H1 (cell line): ENCODE results near the gene RABEP1. TPM values are rescaled to one million over a fixed set of nuclear protein-coding genes. Genes with fewer than 3 reads are reported as not detected.

Source experiments
- USF2 ChIP-seq: IDR thresholded peaks from 2 replicates; pipeline ENCODE4 v1.6.1; 2011; ENCODE audit warnings: low read length, improper control_type of control experiment
- polyA plus RNA-seq, 7 experiments: library from polyadenylated mRNA; depleted of rRNA in 3 of 7; stranded (reverse) in 5 of 7; unstranded in 2 of 7; fragments of >200 nt in 5 of 7; fragments of 200-250 nt in 2 of 7; gene quantifications; 1 replicate in 5 of 7; 2 replicates in 1 of 7; 4 replicates in 1 of 7; pipeline versions ENCODE4 v1.2.1 to v1.2.3, GENCODE V29; 2011 to 2013; ENCODE audit warnings: missing spikeins in 2 of 7, mixed read lengths in 2 of 7
- total RNA-seq: library from RNA; stranded (reverse); fragmentation: NEBNext Ultra II Directional; extraction: Animal tissue kit (Norgen Biotek cat#: 25700); gene quantifications from 2 replicates; pipeline ENCODE4 v1.2.1, GENCODE V29; 2021

RABEP1 gene
- total and polyA plus RNA-seq, 2 of the 8 experiments (the other 6 are each of a cell fraction or from before 2014, with no cell fraction given) = 8.5 to 52.3 TPM

- TF ChIP-seq USF2 = no peak
- TF ChIP-seq, all 59 proteins: peak for 0
Observed at GRCh38 chr17:5364156-5364555, 82.1 kb downstream of the RABEP1 start (continued).
